ENCODE measurements around the gene BLNK.

- TF ChIP-seq CTCF (IDR thresholded peaks at IDR 0.05; ENCODE audit: low read depth, low read length) (no peak), EZH2phosphoT487 (IDR thresholded peaks at IDR 0.05; ENCODE audit: low read depth) (no peak)
These were observed 16.4 kb downstream of the BLNK start for GRCh38 chr10:96254976-96255375.
